ENCODE results near the gene MRTFA. TPM values are rescaled to one million over a fixed set of nuclear protein-coding genes. Genes with fewer than 3 reads are reported as not detected.

The MRTFA gene
- polyA plus RNA-seq, 1 of the 3 experiments (the other 2 are of a cell fraction): 5.8 TPM

- H3K79me2 ChIP-seq (ENCODE audit: insufficient read depth): peaks cover 9% of the 10 kb centered on the region; the same call in 1 of the 2 replicates
- H4K20me1 ChIP-seq (ENCODE audit: insufficient read depth): no peaks in the 10 kb centered on the region
- no peak for DNase-seq
- no peak overlapping the region for H2AFZ ChIP-seq (ENCODE audit: low read depth)
- H3K9me3 ChIP-seq: no peaks in the 10 kb centered on the region
- ChIA-PET POLR2A (no interaction called here), CTCF (interaction anchor here (0.7 kb wide), 1 partner anchor 99 kb away, joined by 3 read pairs; no protein-coding TSS in a partner anchor)
- no peak overlapping the region for H3K4me2 ChIP-seq
- peaks cover 2% of the 10 kb centered on the region in 2 experiments; a peak in 2 of 4 replicates for H3K4me1 ChIP-seq (ENCODE audit: control insufficient read depth in 1 of 2, insufficient read depth in 2 of 2, low read depth in 1 of 2, low read length in 1 of 2)
- no peak overlapping the region for H3K4me3 ChIP-seq (ENCODE audit: low read depth in 2 of 2, low read length in 1 of 2)
- H3K36me3 ChIP-seq (replicated peaks in 1 of 2; ENCODE audit: control insufficient read depth in 1 of 2, insufficient read depth in 2 of 2, low read length in 1 of 2): peaks cover 8 to 36% of the 10 kb centered on the region in 2 experiments
- peaks cover 3% of the 10 kb centered on the region for H3F3A ChIP-seq (replicated peaks; ENCODE audit: insufficient read depth)
- no peaks in the 10 kb centered on the region for H3K27me3 ChIP-seq (ENCODE audit: insufficient read depth)
- TF ChIP-seq RXRA (IDR thresholded peaks at IDR 0.05; ENCODE audit: borderline replicate concordance, low read depth) (no peak), GABPA (IDR thresholded peaks at IDR 0.05; ENCODE audit: low read depth) (no peak), YY1 (IDR thresholded peaks at IDR 0.05; ENCODE audit: low read depth) (no peak), SIN3A (IDR thresholded peaks at IDR 0.05; ENCODE audit: borderline replicate concordance, low read depth, low read length) (no peak)
- TF ChIP-seq, protein P1, sequence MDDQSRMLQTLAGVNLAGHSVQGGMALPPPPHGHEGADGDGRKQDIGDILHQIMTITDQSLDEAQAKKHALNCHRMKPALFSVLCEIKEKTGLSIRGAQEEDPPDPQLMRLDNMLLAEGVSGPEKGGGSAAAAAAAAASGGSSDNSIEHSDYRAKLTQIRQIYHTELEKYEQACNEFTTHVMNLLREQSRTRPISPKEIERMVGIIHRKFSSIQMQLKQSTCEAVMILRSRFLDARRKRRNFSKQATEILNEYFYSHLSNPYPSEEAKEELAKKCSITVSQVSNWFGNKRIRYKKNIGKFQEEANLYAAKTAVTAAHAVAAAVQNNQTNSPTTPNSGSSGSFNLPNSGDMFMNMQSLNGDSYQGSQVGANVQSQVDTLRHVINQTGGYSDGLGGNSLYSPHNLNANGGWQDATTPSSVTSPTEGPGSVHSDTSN (IDR thresholded peaks at IDR 0.05): no peak
- H3K9me2 ChIP-seq: no peaks in the 10 kb centered on the region
- H3K27ac ChIP-seq (ENCODE audit: low read depth in 2 of 2, low read length in 1 of 2): no peak overlapping the region
- WGBS (ENCODE audit: low lambda C conversion rate): 94% methylated on average over 6 of the region's 6 CpGs
- no peak overlapping the region for H3K9ac ChIP-seq
Observed at GRCh38 chr22:40367342-40367741, 269.2 kb downstream of the MRTFA start.

DNA sequence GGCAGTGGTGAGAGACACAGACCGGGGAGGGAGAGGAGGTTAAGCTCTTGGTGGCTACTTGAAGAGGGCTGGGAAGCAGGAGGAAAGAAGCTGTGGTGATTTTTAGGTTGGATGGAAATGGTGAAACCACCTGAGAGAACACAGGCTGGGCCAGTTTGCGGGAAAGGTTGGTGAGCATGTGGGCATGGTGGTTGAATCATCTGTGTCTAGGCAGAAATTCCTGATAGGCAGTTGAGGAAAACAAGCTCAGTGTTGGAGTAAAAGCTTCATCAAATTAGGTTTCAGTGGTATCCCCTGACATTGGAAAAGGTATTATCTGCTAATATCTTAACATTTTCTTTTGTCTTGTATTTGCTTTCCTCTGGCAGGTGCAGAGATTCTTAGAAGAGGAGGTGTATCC is 270.5 kb downstream of the MRTFA start:
- H3K9me3 ChIP-seq: no peaks in the 10 kb centered on the region
- no peaks in the 10 kb centered on the region for H3K4me1 ChIP-seq (ENCODE audit: control insufficient read depth in 1 of 2, insufficient read depth in 2 of 2, low read depth in 1 of 2, low read length in 1 of 2)
- 89% methylated on average over 2 of the region's 2 CpGs for WGBS (ENCODE audit: low lambda C conversion rate)
- no peak overlapping the region for H3K4me2 ChIP-seq
- H3K27me3 ChIP-seq (ENCODE audit: insufficient read depth): no peaks in the 10 kb centered on the region
- H4K20me1 ChIP-seq (ENCODE audit: insufficient read depth): no peaks in the 10 kb centered on the region
- CTCF ChIA-PET: no interaction called here
- H3K9me2 ChIP-seq: no peaks in the 10 kb centered on the region
- peaks cover 16 to 47% of the 10 kb centered on the region in 2 experiments for H3K36me3 ChIP-seq (replicated peaks in 1 of 2; ENCODE audit: control insufficient read depth in 1 of 2, insufficient read depth in 2 of 2, low read length in 1 of 2)
- H3K79me2 ChIP-seq (ENCODE audit: insufficient read depth): peaks cover 2% of the 10 kb centered on the region; the same call in 1 of the 2 replicates
- H2AFZ ChIP-seq (ENCODE audit: low read depth): no peak overlapping the region
- no peak overlapping the region for H3K27ac ChIP-seq (ENCODE audit: low read depth in 2 of 2, low read length in 1 of 2)
- DNase-seq: no peak
- POLR2A ChIA-PET: no interaction called here
- no peak overlapping the region for H3K4me3 ChIP-seq (ENCODE audit: low read depth in 2 of 2, low read length in 1 of 2)
- peaks cover 3% of the 10 kb centered on the region for H3F3A ChIP-seq (replicated peaks; ENCODE audit: insufficient read depth)
- H3K9ac ChIP-seq: no peak overlapping the region
- TF ChIP-seq CHD2 (IDR thresholded peaks at IDR 0.05; ENCODE audit: low read length, partially characterized antibody): no peak
- no peak for TF ChIP-seq MXI1 (IDR thresholded peaks at IDR 0.05; ENCODE audit: low read depth, low read length)
- no peak for TF ChIP-seq GABPA (IDR thresholded peaks at IDR 0.05; ENCODE audit: low read depth)
- no peak for TF ChIP-seq FOXM1 (IDR thresholded peaks at IDR 0.05; ENCODE audit: low read depth)
- no peak for TF ChIP-seq IRF3 (IDR thresholded peaks at IDR 0.05; ENCODE audit: low read depth, low read length)
- TF ChIP-seq, protein P2, sequence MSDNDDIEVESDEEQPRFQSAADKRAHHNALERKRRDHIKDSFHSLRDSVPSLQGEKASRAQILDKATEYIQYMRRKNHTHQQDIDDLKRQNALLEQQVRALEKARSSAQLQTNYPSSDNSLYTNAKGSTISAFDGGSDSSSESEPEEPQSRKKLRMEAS (IDR thresholded peaks at IDR 0.05; ENCODE audit: low read depth): no peak

All from SK-N-SH (cell line).